Measurements from ENCODE around the gene RLF.

GRCh38 chr1:40256401-40257084, 95.4 kb downstream of the RLF start:
- TF ChIP-seq CTCF (IDR thresholded peaks at IDR 0.05; ENCODE audit: low read length) (no peak), EZH2 (IDR thresholded peaks at IDR 0.05; ENCODE audit: borderline replicate concordance, low read length) (no peak)
